HCT116 (cell line): ENCODE data around the gene STIM1.

ENCODE experiments used
- EGR1 ChIP-seq: IDR thresholded peaks from 2 replicates; pipeline ENCODE4 v1.6.1; 2012; ENCODE audit warnings: low read depth
- ELF1 ChIP-seq: IDR thresholded peaks from 2 replicates; pipeline ENCODE4 v1.6.1; 2012; ENCODE audit warnings: low read depth, borderline replicate concordance
- EZH2 ChIP-seq: fragments of 200-600 bp; sonication (generic); IDR thresholded peaks from 2 replicates; pipeline ENCODE4 v1.6.1; 2017; ENCODE audit warnings: antibody characterized with exemption, mixed run types
- POLR2A ChIP-seq: IDR thresholded peaks from 2 replicates; pipeline ENCODE4 v1.7.0; 2011; ENCODE audit warnings: borderline replicate concordance; ENCODE audit not compliant: insufficient read depth, insufficient read length; ENCODE audit errors: extremely low read depth
- RAD21 ChIP-seq: IDR thresholded peaks from 2 replicates; pipeline ENCODE4 v1.6.1; 2012; ENCODE audit warnings: low read depth, mild to moderate bottlenecking
- REST ChIP-seq: IDR thresholded peaks from 2 replicates; pipeline ENCODE4 v1.6.1; 2012; ENCODE audit warnings: low read depth
- SIN3A ChIP-seq: IDR thresholded peaks from 2 replicates; pipeline ENCODE4 v1.6.1; 2012; ENCODE audit warnings: low read depth
- ZBTB33 ChIP-seq: IDR thresholded peaks from 2 replicates; pipeline ENCODE4 v1.6.1; 2011; ENCODE audit warnings: mild to moderate bottlenecking, low read length, moderate library complexity; ENCODE audit not compliant: insufficient replicate concordance; ENCODE audit errors: extremely low read depth
- TF ChIP-seq, protein P1 (sequence below), 3 experiments: fragments of 200-600 bp in 1 of 3; sonication (generic) in 1 of 3; IDR thresholded peaks in 2 of 3; conservative IDR thresholded peaks in 1 of 3; 2 replicates each; pipeline ENCODE4 v1.5.1; 2012 to 2017; ENCODE audit warnings: low read depth in 2 of 3, low read length in 2 of 3, antibody characterized with exemption in 1 of 3, borderline replicate concordance in 1 of 3, control low read depth in 1 of 3, mild to moderate bottlenecking in 1 of 3, mixed read lengths in 1 of 3, mixed run types in 1 of 3, moderate library complexity in 1 of 3; ENCODE audit not compliant: insufficient read depth in 1 of 3

DNA sequence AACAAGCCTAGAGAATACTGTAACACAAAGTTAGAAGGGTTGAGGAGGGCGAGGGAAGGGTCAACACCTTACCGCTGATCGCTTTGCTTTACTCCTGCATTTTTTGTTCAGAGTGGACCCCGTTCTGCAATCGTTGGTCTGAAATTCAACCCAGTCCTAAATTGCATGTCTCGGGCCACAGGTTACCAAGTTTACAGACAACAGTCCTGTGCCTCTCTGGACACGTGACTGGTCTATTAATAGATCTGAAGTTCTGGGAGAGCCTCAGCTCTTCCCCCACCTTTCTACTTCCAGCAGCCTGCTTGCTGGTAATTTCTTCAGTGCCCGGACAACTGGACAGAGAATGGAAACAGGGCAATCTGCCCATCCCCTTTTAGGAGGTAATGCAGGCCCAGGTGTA is 74.2 kb downstream of the STIM1 start:
- TF ChIP-seq, protein P1, sequence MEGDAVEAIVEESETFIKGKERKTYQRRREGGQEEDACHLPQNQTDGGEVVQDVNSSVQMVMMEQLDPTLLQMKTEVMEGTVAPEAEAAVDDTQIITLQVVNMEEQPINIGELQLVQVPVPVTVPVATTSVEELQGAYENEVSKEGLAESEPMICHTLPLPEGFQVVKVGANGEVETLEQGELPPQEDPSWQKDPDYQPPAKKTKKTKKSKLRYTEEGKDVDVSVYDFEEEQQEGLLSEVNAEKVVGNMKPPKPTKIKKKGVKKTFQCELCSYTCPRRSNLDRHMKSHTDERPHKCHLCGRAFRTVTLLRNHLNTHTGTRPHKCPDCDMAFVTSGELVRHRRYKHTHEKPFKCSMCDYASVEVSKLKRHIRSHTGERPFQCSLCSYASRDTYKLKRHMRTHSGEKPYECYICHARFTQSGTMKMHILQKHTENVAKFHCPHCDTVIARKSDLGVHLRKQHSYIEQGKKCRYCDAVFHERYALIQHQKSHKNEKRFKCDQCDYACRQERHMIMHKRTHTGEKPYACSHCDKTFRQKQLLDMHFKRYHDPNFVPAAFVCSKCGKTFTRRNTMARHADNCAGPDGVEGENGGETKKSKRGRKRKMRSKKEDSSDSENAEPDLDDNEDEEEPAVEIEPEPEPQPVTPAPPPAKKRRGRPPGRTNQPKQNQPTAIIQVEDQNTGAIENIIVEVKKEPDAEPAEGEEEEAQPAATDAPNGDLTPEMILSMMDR (IDR thresholded peaks at IDR 0.05 in 2 of 3, conservative IDR thresholded peaks at IDR 0.05 in 1 of 3; ENCODE audit: borderline replicate concordance in 1 of 3, insufficient read depth in 1 of 3, low read depth in 2 of 3, low read length in 2 of 3): no peak
- TF ChIP-seq POLR2A (no peak), SIN3A (no peak), EGR1 (no peak), ZBTB33 (no peak), RAD21 (no peak), REST (no peak), EZH2 (no peak), ELF1 (no peak)
